HEK293 (cell line): ENCODE results near the gene ASCC1.
A peak's percentile ranks its signal among the peaks of the same experiment; 100 is the strongest.

Source experiments
- KLF8 ChIP-seq: fragments of 450-650 bp; formaldehyde crosslinking; IDR thresholded peaks from 2 replicates; pipeline ENCODE4 v1.5.1; 2016; ENCODE audit warnings: missing biosample characterization, missing genetic modification characterization
- MYNN ChIP-seq: fragments of 450-650 bp; formaldehyde crosslinking; IDR thresholded peaks from 2 replicates; pipeline ENCODE4 v1.5.1; 2016; ENCODE audit warnings: missing biosample characterization, missing genetic modification characterization, borderline replicate concordance
- SALL2 ChIP-seq: fragments of 450-650 bp; formaldehyde crosslinking; IDR thresholded peaks from 2 replicates; pipeline ENCODE4 v1.5.0; 2017; ENCODE audit warnings: missing biosample characterization, mild to moderate bottlenecking, missing genetic modification characterization, borderline replicate concordance
- SP3 ChIP-seq: fragments of 450-650 bp; formaldehyde crosslinking; IDR thresholded peaks from 2 replicates; pipeline ENCODE4 v1.5.1; 2016; ENCODE audit warnings: missing biosample characterization, missing genetic modification characterization
- ZBTB17 ChIP-seq: fragments of 450-650 bp; formaldehyde crosslinking; IDR thresholded peaks from 2 replicates; pipeline ENCODE4 v1.5.1; 2016; ENCODE audit warnings: missing biosample characterization, missing genetic modification characterization
- ZBTB20 ChIP-seq: fragments of 450-650 bp; formaldehyde crosslinking; IDR thresholded peaks from 2 replicates; pipeline ENCODE4 v1.5.1; 2016; ENCODE audit warnings: missing biosample characterization, missing genetic modification characterization
- ZBTB21 ChIP-seq: fragments of 450-650 bp; formaldehyde crosslinking; IDR thresholded peaks from 2 replicates; pipeline ENCODE4 v1.5.1; 2017; ENCODE audit warnings: missing biosample characterization, missing genetic modification characterization
- ZEB2 ChIP-seq: fragments of 450-650 bp; formaldehyde crosslinking; IDR thresholded peaks from 2 replicates; pipeline ENCODE4 v1.5.1; 2016; ENCODE audit warnings: missing biosample characterization, missing genetic modification characterization
- ZFP3 ChIP-seq: fragments of 450-650 bp; formaldehyde crosslinking; IDR thresholded peaks from 2 replicates; pipeline ENCODE4 v1.5.1; 2016; ENCODE audit warnings: low read depth, missing biosample characterization, missing genetic modification characterization
- ZNF114 ChIP-seq: fragments of 450-650 bp; formaldehyde crosslinking; IDR thresholded peaks from 2 replicates; pipeline ENCODE4 v1.5.0; 2017; ENCODE audit warnings: missing biosample characterization, missing genetic modification characterization
- ZNF19 ChIP-seq: fragments of 450-650 bp; formaldehyde crosslinking; IDR thresholded peaks from 2 replicates; pipeline ENCODE4; 2016; ENCODE audit warnings: missing biosample characterization, missing genetic modification characterization, low read depth
- ZNF266 ChIP-seq: fragments of 450-650 bp; formaldehyde crosslinking; IDR thresholded peaks from 2 replicates; pipeline ENCODE4 v1.5.1; 2016; ENCODE audit warnings: missing biosample characterization, missing genetic modification characterization, low read depth
- ZNF274 ChIP-seq, 2 experiments: fragments of 200-500 bp in 1 of 2; fragments of 450-650 bp in 1 of 2; sonication (Bioruptor generic) in 1 of 2; formaldehyde crosslinking in 1 of 2; IDR thresholded peaks; 2 replicates each; pipeline versions ENCODE4 v1.5.1 to v1.6.1; 2014 to 2016; ENCODE audit warnings: borderline replicate concordance in 1 of 2, inconsistent platforms in 1 of 2, low read length in 1 of 2, missing biosample characterization in 1 of 2, missing genetic modification characterization in 1 of 2
- ZNF324 ChIP-seq: fragments of 450-650 bp; formaldehyde crosslinking; IDR thresholded peaks from 2 replicates; pipeline ENCODE4 v1.5.1; 2016; ENCODE audit warnings: missing biosample characterization, missing genetic modification characterization
- ZNF404 ChIP-seq: fragments of 450-650 bp; formaldehyde crosslinking; IDR thresholded peaks from 2 replicates; pipeline ENCODE4 v1.5.1; 2017; ENCODE audit warnings: missing biosample characterization, missing genetic modification characterization
- ZNF426 ChIP-seq: fragments of 450-650 bp; formaldehyde crosslinking; IDR thresholded peaks from 2 replicates; pipeline ENCODE4 v1.5.1; 2017; ENCODE audit warnings: missing biosample characterization, missing genetic modification characterization, mild to moderate bottlenecking, inconsistent platforms, moderate library complexity
- ZNF48 ChIP-seq: fragments of 450-650 bp; formaldehyde crosslinking; IDR thresholded peaks from 2 replicates; pipeline ENCODE4 v1.5.1; 2016; ENCODE audit warnings: missing biosample characterization, missing genetic modification characterization
- ZNF501 ChIP-seq: fragments of 450-650 bp; formaldehyde crosslinking; IDR thresholded peaks from 2 replicates; pipeline ENCODE4 v1.5.1; 2016; ENCODE audit warnings: missing biosample characterization, missing genetic modification characterization
- ZNF529 ChIP-seq: fragments of 450-650 bp; formaldehyde crosslinking; IDR thresholded peaks from 2 replicates; pipeline ENCODE4 v1.5.1; 2017; ENCODE audit warnings: missing genetic modification characterization, missing biosample characterization; ENCODE audit not compliant: insufficient replicate concordance
- ZNF530 ChIP-seq: fragments of 450-650 bp; formaldehyde crosslinking; IDR thresholded peaks from 2 replicates; pipeline ENCODE4 v1.5.1; 2016; ENCODE audit warnings: low read depth, missing biosample characterization, missing genetic modification characterization
- ZNF654 ChIP-seq: fragments of 450-650 bp; formaldehyde crosslinking; IDR thresholded peaks from 2 replicates; pipeline ENCODE4 v1.5.1; 2016; ENCODE audit warnings: low read depth, missing biosample characterization, missing genetic modification characterization
- ZNF670 ChIP-seq: fragments of 450-650 bp; formaldehyde crosslinking; IDR thresholded peaks from 2 replicates; pipeline ENCODE4 v1.5.1; 2016; ENCODE audit warnings: missing biosample characterization, missing genetic modification characterization, low read depth
- ZNF701 ChIP-seq: fragments of 450-650 bp; formaldehyde crosslinking; IDR thresholded peaks from 2 replicates; pipeline ENCODE4 v1.5.1; 2016; ENCODE audit warnings: missing biosample characterization, missing genetic modification characterization
- ZNF707 ChIP-seq: fragments of 450-650 bp; formaldehyde crosslinking; IDR thresholded peaks from 2 replicates; pipeline ENCODE4 v1.5.1; 2016; ENCODE audit warnings: missing biosample characterization, missing genetic modification characterization
- ZNF776 ChIP-seq: fragments of 450-650 bp; formaldehyde crosslinking; IDR thresholded peaks from 2 replicates; pipeline ENCODE4 v1.5.0; 2017; ENCODE audit warnings: missing biosample characterization, missing genetic modification characterization, borderline replicate concordance
- TF ChIP-seq, protein P1 (sequence below): fragments of 450-650 bp; formaldehyde crosslinking; IDR thresholded peaks from 2 replicates; pipeline ENCODE4 v1.5.1; 2017; ENCODE audit warnings: missing biosample characterization, missing genetic modification characterization
- TF ChIP-seq, protein P2 (sequence below): fragments of 450-650 bp; formaldehyde crosslinking; IDR thresholded peaks from 2 replicates; pipeline ENCODE4 v1.5.1; 2017; ENCODE audit warnings: missing biosample characterization, missing genetic modification characterization
- TF ChIP-seq, protein P3 (sequence below): fragments of 450-650 bp; formaldehyde crosslinking; IDR thresholded peaks from 2 replicates; pipeline ENCODE4 v1.5.1; 2016; ENCODE audit warnings: missing biosample characterization, missing genetic modification characterization
- TF ChIP-seq, protein P4 (sequence below): fragments of 450-650 bp; formaldehyde crosslinking; conservative IDR thresholded peaks from 2 replicates; pipeline ENCODE4 v1.5.1; 2016; ENCODE audit warnings: low read depth, missing biosample characterization, missing genetic modification characterization
- TF ChIP-seq, protein P5 (sequence below): fragments of 450-650 bp; formaldehyde crosslinking; IDR thresholded peaks from 2 replicates; pipeline ENCODE4 v1.5.1; 2016; ENCODE audit warnings: missing biosample characterization, missing genetic modification characterization

ASCC1 gene

DNA sequence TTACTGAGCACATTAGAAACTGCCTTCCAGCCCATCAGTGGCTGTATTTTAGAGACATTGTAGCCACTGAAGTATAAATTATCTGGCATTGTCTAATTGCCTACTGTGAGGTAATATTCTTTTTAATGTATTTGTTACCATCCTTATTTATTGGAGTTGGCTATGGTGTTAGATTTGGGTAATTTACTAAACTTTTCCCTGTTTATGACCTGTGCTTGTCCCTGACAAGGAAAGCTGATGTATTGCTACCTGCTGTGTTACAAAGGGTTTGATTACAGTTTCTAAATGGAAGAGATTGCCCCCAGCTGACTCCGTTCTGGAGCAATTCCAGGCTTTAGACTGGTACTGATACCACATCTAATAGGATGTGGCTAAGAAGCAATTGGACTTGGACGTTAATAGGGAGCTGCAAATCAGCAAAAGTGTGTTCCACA lies 12.3 kb upstream of the ASCC1 start (continued):
- TF ChIP-seq ZNF426 (tag by site-specific recombination) = no peak
- TF ChIP-seq ZNF670 (tag by site-specific recombination) = no peak
- TF ChIP-seq, protein P1, sequence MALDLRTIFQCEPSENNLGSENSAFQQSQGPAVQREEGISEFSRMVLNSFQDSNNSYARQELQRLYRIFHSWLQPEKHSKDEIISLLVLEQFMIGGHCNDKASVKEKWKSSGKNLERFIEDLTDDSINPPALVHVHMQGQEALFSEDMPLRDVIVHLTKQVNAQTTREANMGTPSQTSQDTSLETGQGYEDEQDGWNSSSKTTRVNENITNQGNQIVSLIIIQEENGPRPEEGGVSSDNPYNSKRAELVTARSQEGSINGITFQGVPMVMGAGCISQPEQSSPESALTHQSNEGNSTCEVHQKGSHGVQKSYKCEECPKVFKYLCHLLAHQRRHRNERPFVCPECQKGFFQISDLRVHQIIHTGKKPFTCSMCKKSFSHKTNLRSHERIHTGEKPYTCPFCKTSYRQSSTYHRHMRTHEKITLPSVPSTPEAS (tag by site-specific recombination) = peak; percentile 34; the same call in 1 of the 2 replicates
- no peak; the same call in 1 of the 2 replicates for TF ChIP-seq ZNF654 (tag by site-specific recombination)
- TF ChIP-seq ZFP3 (tag by site-specific recombination) = no peak
- no peak for TF ChIP-seq ZNF404 (tag by site-specific recombination)
- TF ChIP-seq ZNF114 (tag by site-specific recombination) = no peak
- TF ChIP-seq, protein P2, sequence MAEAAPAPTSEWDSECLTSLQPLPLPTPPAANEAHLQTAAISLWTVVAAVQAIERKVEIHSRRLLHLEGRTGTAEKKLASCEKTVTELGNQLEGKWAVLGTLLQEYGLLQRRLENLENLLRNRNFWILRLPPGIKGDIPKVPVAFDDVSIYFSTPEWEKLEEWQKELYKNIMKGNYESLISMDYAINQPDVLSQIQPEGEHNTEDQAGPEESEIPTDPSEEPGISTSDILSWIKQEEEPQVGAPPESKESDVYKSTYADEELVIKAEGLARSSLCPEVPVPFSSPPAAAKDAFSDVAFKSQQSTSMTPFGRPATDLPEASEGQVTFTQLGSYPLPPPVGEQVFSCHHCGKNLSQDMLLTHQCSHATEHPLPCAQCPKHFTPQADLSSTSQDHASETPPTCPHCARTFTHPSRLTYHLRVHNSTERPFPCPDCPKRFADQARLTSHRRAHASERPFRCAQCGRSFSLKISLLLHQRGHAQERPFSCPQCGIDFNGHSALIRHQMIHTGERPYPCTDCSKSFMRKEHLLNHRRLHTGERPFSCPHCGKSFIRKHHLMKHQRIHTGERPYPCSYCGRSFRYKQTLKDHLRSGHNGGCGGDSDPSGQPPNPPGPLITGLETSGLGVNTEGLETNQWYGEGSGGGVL (tag by site-specific recombination) = peak; percentile 64; the same call in 1 of the 2 replicates
- no peak for TF ChIP-seq ZNF701 (tag by site-specific recombination)
- peak; percentile 78; the same call in 1 of the 2 replicates for TF ChIP-seq ZNF324 (tag by site-specific recombination)
- TF ChIP-seq ZNF274 (IDR thresholded peaks at IDR 0.05; ENCODE audit: low read length) = no peak
- no peak for TF ChIP-seq ZNF274 (tag by site-specific recombination; IDR thresholded peaks at IDR 0.05; ENCODE audit: borderline replicate concordance)
- peak; percentile 90 for TF ChIP-seq ZEB2
- no peak for TF ChIP-seq SALL2
- TF ChIP-seq ZBTB17 (tag by site-specific recombination) = peak; percentile 80
- no peak for TF ChIP-seq ZNF529 (tag by site-specific recombination)
- peak; percentile 77 for TF ChIP-seq KLF8 (tag by site-specific recombination)
- TF ChIP-seq ZNF530 (tag by site-specific recombination) = no peak
- TF ChIP-seq, protein P3, sequence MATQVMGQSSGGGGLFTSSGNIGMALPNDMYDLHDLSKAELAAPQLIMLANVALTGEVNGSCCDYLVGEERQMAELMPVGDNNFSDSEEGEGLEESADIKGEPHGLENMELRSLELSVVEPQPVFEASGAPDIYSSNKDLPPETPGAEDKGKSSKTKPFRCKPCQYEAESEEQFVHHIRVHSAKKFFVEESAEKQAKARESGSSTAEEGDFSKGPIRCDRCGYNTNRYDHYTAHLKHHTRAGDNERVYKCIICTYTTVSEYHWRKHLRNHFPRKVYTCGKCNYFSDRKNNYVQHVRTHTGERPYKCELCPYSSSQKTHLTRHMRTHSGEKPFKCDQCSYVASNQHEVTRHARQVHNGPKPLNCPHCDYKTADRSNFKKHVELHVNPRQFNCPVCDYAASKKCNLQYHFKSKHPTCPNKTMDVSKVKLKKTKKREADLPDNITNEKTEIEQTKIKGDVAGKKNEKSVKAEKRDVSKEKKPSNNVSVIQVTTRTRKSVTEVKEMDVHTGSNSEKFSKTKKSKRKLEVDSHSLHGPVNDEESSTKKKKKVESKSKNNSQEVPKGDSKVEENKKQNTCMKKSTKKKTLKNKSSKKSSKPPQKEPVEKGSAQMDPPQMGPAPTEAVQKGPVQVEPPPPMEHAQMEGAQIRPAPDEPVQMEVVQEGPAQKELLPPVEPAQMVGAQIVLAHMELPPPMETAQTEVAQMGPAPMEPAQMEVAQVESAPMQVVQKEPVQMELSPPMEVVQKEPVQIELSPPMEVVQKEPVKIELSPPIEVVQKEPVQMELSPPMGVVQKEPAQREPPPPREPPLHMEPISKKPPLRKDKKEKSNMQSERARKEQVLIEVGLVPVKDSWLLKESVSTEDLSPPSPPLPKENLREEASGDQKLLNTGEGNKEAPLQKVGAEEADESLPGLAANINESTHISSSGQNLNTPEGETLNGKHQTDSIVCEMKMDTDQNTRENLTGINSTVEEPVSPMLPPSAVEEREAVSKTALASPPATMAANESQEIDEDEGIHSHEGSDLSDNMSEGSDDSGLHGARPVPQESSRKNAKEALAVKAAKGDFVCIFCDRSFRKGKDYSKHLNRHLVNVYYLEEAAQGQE (tag by site-specific recombination) = no peak
- TF ChIP-seq ZBTB20 = peak; percentile 64
- TF ChIP-seq SP3 (tag by site-specific recombination) = no peak
- TF ChIP-seq MYNN = no peak
- TF ChIP-seq ZNF776 (tag by site-specific recombination) = no peak
- no peak for TF ChIP-seq ZNF19 (tag by site-specific recombination)
- TF ChIP-seq ZNF48 (tag by site-specific recombination) = no peak
- no peak for TF ChIP-seq ZNF707 (tag by site-specific recombination)
- TF ChIP-seq ZNF266 = no peak
- TF ChIP-seq, protein P4, sequence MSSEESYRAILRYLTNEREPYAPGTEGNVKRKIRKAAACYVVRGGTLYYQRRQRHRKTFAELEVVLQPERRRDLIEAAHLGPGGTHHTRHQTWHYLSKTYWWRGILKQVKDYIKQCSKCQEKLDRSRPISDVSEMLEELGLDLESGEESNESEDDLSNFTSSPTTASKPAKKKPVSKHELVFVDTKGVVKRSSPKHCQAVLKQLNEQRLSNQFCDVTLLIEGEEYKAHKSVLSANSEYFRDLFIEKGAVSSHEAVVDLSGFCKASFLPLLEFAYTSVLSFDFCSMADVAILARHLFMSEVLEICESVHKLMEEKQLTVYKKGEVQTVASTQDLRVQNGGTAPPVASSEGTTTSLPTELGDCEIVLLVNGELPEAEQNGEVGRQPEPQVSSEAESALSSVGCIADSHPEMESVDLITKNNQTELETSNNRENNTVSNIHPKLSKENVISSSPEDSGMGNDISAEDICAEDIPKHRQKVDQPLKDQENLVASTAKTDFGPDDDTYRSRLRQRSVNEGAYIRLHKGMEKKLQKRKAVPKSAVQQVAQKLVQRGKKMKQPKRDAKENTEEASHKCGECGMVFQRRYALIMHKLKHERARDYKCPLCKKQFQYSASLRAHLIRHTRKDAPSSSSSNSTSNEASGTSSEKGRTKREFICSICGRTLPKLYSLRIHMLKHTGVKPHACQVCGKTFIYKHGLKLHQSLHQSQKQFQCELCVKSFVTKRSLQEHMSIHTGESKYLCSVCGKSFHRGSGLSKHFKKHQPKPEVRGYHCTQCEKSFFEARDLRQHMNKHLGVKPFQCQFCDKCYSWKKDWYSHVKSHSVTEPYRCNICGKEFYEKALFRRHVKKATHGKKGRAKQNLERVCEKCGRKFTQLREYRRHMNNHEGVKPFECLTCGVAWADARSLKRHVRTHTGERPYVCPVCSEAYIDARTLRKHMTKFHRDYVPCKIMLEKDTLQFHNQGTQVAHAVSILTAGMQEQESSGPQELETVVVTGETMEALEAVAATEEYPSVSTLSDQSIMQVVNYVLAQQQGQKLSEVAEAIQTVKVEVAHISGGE = no peak
- TF ChIP-seq ZNF501 (tag by site-specific recombination) = peak; percentile 86
- TF ChIP-seq ZBTB21 (tag by site-specific recombination) = peak; percentile 86
- TF ChIP-seq, protein P5, sequence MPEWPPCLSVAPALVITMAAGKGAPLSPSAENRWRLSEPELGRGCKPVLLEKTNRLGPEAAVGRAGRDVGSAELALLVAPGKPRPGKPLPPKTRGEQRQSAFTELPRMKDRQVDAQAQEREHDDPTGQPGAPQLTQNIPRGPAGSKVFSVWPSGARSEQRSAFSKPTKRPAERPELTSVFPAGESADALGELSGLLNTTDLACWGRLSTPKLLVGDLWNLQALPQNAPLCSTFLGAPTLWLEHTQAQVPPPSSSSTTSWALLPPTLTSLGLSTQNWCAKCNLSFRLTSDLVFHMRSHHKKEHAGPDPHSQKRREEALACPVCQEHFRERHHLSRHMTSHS (tag by site-specific recombination) = peak; percentile 93
